ENCODE data around the gene RB1.
"Not testable (repeated sequence)": the region's sequence is repeated elsewhere in the genome, so short reads cannot be mapped to it uniquely, and the experiment has no call there.

RB1 gene

DNA sequence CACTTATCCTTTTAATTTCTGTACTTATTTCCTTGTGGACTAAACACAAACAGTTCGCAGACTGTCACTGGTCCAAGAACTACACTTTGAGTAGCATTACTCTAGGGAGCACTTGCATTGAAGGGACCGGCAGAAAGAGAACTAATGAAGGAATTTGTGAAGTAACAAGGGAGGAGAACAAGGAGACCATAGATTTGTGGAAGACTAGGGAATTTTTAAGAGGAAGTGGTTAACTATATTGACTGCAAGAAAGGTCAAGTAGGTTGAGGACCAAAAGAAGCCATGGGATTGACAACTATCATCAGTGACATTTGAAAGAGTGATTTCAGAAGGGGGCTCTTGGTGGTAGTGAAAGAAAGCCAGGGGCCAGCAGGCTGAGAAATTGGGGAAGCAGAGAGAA, 4.0 kb upstream of the RB1 start:
- no peak for FAIRE-seq

DNA sequence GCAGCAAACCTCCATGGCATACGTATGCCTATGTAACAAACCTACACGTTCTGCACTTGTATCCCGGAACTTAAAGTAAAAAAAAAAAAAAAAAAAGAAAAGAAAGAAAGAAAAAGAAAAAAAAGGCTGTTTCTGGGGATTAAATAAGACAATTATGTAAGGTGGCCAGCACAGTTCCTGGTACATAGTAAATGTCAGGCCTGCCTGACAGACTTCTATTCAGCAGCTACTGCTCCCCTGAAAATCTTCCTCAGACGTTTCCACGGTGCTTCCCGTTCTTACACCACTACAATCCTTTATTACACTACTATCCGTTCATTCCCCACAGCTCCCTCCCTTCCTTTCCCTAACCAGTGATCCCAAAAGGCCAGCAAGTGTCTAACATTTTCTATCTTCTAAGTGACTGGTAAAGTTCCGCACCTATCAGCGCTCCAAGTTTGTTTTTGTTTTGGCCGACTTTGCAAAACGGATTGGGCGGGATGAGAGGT, 636 bp upstream of the RB1 start:
- FAIRE-seq, result no peak

DNA sequence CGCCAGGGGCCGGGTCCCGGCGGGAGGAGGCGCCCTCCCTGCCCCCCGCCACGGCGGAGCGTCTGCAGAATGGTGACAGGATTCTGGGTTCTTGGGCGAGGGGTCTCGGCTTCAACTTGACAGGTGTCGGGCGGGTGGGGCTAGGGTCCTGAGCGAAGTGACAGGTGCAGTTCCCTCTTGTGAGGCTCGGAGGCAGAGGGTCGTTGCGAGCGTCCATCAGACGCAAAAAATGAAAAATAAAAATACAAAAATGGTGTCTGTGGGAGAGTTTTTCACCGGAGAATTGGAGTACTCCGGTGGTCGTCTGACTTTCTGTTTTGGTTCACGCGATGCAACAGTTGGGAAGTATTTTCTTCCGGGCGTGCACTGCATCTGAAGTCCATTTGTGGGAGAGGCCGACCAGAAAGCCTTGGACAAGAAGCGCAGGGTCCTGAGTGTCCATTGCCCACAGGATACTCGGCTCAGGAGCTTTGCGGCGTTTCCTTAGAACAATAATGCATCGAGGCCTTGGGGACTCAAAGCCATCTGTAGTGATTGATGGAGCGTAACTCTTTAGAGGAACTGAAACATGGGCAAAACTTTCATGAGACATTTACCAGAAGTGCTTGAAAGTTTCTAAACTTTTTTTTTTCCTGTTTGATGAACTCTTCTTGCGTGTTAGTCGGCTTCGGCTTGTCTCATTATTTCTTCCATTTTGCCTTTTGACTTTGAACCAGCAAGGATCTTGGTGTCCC, 759 bp downstream of the RB1 start:
- FAIRE-seq, result no peak

GRCh38 chr13:48311223-48311622, 7.7 kb downstream of the RB1 start:
- FAIRE-seq, result no peak

DNA sequence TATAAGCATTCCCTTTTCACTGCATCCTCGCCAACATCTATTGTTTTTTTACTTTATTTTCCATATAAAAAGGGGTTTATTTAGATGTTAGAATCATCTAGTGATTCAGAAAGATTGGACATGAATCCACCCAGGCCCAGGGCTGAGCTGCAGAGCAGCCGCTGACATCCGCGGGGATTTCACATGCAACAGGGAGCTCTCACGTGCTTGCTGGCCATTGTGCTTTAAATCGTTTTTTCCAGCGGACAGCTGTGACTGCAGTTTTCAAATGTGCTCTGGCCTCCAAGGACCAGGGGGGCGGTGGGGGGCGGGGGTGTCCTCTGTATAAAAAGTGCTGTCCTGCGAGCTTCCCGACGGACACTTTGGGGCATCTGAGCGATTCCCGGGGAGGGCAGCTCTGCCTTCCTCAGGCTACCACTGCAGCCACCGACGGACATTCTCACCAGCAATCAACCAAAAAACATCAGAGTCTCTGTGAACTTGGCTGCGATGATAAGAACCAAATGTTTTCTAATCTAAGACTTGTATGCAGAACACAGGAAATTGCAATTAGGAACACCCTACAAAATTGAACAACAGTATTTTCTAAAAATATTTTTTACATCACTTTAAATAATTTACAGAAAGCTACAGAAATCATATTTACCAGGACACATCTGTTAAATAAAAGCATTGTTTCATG, 12.6 kb downstream of the RB1 start:
- FAIRE-seq, result no peak

GRCh38 chr13:48316826-48317510, 13.4 kb downstream of the RB1 start:
- no peak for FAIRE-seq

- no peak for FAIRE-seq
Measured at GRCh38 chr13:48317511-48318376, 14.2 kb downstream of the RB1 start.

DNA sequence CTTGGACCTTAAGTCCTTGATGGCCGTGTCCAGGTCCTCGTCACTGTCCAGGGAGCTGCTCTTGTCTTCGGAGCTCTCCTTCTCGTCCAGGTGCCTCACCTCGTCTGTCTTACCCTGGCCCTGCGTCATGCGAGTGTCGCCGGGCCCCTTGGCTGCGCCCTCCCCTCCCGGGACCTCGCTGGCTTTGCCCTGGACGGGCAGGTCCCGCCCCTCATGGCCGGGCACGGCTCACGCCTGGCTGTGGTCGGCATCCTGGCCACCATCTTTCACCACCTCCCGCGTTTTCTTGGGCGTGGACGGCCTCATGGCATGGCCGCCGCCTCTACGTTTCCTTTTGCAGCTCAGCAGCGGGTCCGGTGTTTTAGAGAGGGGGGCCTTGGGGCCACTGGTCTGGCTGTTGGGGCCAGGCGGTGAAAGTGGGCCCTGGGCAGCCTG, 14.8 kb downstream of the RB1 start:
- FAIRE-seq, result no peak

DNA sequence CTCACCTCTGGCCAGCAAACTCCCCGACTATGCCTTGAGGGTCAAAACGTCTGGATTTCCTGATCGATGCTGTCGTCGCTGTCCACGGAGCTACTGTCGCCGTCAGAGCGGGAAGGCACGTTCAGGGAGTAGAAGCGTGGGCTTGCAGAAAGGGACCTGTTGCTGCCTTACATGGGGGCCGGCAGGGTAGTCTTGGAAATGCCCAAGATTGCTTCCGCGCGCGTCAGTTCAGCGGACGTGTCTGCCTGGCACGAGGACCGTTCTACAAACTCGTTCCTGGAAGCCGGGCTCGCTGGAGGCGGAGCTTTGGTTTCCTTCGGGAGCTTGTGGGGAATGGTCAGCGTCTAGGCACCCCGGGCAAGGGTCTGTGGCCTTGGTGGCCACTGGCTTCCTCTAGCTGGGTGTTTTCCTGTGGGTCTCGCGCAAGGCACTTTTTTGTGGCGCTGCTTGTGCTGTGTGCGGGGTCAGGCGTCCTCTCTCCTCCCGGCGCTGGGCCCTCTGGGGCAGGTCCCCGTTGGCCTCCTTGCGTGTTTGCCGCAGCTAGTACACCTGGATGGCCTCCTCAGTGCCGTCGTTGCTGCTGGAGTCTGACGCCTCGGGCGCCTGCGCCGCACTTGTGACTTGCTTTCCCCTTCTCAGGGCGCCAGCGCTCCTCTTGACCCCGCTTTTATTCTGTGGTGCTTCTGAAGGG, 15.4 kb downstream of the RB1 start:
- no peak for FAIRE-seq

DNA sequence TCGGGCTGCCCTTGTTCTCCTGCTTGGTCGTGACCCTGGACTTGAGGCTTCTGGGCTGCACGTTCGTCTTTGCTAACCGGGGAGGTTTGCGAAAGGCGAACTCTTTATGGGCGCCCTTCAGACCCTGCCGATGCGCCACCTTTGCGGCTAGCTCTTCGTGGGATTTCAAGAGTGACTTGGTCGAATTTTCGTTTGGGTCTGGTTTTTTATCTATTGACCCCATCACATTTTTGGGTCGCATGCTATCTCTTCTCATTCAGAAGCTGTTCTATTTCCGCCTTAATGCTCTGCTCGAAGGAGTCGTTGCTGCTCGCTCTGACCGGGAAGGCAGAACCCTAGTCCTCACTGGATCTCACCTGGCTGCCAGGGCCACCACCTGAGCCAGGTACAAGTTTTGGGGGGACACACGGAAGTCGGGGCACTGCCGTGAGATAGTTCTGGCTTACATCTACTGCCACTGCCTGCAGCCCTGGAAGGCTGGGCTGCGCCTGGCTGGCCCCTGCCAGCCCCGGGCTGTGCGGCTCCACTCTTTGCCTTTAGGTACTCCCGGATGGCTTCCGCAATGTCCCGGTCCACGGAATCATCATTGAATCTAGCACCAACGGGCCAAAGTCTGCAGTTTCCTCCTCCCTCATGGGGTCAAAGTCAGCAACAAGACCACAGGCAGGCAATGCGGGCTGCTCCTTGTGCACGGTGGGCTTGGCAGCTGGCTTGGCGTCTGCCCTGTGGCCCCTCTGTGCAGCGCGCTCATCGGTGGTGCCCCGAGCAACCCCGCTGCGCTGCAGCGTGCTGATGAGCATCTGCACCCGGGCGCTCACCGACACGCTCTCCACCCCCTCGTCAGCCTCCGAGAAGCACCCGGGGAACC, 16.2 kb downstream of the RB1 start:
- FAIRE-seq, result no peak

DNA sequence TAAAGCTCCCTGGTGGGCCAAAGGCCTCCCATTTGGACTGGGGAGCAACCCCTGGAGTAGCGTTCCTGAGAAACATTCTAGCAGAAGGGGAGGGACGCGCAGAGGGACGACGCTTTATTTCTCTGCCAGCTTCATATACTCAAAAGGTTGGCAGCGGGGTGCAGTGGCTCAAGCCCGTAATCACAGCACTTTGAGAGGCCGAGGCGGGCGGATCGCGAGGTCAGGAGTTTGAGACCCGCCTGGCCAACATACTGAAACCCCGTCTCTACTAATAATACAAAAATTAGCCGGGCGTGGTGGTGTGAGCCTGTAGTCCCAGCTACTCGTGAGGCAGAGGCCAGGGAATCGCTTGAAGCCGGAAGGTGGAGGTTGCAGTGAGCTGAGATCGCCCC, 16.8 kb downstream of the RB1 start:
- FAIRE-seq, result no peak

DNA sequence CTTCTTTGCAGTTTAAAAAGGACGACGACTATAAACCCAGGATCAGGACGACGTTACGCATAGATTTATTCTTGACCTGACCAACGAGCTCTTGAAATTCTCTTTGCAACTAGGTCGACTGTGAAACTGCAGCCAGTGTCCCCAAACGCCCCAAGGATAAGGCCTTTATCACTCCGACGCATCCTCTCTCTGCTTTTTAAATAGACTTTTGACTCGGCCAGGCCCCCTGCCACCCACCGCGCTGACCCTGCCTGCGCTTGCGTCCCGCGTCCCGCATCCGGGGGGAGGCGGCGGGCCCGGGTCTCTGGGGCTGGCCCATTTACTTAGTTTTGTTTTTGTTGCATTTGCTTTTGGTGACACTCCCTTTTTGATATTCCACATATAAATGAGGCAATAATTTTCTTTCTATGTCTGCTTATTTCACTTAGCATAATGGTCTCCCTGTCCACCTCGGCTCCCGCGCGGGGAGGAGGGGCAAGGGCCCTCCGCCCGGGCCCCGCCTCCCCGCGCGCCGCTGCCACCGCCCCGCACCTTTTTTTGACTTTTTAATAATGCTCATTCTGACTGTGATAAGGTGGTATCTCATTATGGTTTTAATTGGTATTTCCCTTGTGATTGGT, 17.4 kb downstream of the RB1 start:
- FAIRE-seq, result no peak

DNA sequence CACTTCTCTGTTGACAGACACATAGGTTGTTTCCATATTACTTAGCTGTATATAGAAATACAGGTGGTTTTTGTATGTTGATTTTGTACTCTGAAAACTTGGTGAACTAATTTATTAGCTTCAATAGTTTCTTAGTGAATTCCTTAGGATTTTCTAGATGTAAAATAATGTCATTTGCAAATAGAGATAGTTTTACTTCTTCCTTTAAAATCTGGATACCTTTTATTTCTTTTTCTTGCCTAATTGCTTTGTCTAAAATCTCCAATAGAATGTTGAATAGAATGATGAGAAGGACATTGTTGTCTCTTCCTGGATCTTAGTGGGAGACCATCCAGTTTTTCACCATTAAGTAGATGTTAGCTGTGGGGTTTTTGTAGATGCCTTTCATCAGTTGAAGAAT, 18.7 kb downstream of the RB1 start:
- no peak for FAIRE-seq

DNA sequence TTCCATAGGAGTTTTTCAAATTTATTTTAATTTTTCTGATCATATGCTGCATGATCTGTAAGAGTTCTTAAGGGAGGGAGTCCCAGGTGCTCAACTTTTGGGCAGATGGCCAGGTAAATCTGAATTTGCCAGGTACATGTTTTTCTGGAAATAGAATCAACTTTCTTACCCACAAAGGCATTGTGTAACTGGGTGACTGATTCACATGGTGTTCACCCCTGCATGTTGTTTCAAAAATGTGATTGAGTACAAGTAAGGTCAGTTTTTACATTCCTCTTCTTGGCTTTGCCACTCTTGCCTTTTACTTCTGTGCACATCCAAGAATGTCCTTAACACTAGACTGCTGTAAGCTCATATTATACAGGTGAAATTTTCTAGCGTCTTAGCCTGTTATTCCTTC, 30.4 kb downstream of the RB1 start:
- no peak for FAIRE-seq

GRCh38 chr13:48334534-48335127, 31.1 kb downstream of the RB1 start:
- FAIRE-seq, result peak; percentile 53

DNA sequence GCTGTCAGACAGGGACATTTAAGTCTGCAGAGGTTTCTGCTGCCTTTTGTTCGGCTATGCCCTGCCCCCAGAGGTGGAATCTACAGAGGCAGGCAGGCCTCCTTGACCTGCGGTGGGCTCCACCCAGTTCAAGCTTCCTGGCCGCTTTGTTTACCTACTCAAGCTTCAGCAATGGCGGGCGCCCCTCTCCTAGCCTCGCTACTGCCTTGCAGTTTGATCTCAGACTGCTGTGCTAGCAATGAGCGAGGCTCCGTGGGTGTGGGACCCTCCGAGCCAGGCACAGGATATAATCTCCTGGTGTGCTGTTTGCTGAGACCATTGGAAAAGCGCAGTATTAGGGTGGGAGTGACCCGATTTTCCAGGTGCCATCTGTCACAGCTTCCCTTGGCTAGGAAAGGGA, 35.6 kb downstream of the RB1 start:
- FAIRE-seq, result not testable (repeated sequence)

GRCh38 chr13:48344264-48344663, 40.7 kb downstream of the RB1 start:
- FAIRE-seq, result no peak

- no peak for FAIRE-seq
Measured at GRCh38 chr13:48346583-48346982, 43.0 kb downstream of the RB1 start.

DNA sequence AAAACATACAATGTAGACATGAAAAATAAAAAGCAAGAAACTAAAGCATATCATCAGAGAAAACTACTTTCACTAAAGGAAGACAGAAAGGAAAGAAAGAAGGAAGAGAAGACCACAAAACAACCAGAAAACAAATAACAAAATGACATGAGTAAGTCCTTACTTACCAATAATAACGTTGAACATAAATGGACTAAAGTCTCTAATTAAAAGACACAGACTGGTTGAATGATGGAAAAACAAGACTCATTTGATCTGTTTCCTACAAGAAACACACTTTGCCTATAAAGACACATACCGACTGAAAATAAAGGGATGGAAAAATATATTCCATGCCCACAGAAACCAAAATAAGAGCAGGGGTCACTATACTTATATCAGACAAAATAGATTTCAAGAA, 46.0 kb downstream of the RB1 start:
- FAIRE-seq, result no peak

DNA sequence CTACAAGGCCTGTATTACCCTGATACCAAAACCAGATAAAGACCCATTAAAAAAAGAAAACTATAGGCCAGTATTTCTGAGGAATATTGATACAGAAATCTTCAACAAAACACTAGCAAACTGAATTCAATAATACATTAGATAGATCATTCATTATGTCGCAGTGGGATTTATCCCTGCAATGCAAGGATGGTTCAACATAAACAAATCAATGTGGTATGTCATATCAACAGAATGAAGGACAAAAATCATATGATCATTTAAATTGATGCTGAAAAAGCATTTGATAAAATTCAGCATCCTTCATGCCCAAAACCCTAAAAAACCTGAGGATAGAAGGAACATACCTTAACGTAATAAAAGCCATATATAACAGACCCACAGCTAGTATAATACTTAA, 50.0 kb downstream of the RB1 start:
- no peak for FAIRE-seq
